Urothelium cell line (cell line): ENCODE results near the gene GABRQ.
"Not testable (repeated sequence)": the region's sequence is repeated elsewhere in the genome, so short reads cannot be mapped to it uniquely, and the experiment has no call there.

Experiments
- DNase-seq: peaks from one replicate; pipeline ENCODE4 v3.0.0; 2011; ENCODE audit warnings: low spot score, mixed read lengths
- FAIRE-seq: peaks from 2 replicates; lab custom pipeline; 2011; peaks lifted over from hg19 to GRCh38; lab: Jason Lieb, UNC

GABRQ gene

DNA sequence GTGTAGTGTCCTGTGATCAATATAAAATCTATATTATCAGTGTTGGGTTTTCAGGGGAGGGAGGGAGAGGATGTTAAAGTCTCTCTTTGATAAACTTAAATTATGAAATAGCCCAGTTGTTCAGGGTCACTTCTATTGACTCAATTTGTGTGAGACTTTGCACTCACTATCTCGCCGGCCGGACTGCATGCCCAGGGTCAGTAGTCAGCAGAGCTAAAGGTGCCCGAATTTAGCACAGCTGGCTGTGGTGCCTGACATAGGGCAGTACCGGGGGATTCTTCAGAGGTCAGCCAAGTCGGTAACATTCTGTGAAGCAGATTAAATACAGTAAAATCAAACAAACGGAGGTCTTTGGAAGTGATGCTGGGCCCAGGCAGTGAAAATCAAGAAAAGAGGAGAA is 19.2 kb downstream of the GABRQ start:
- FAIRE-seq, result no peak
- no peak for DNase-seq

DNA sequence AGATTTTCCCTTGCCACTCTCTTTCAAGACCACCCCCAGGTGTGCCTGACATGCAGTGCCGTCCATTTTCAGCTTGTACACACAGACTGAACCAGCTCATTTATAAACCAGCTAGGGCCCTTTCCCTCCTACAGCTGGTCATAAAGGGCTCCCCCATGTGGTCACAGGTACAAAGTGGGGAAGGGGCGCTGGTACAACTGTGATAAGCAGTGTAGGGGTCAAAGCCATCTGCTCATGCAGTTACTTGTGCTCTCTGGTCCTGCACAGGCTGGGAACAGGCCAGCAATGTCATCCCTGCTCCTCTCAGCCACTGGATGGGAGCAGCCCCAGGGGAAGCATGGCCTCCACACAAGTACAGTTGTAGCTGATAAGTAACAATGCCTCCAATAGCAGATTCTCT is 20.6 kb downstream of the GABRQ start:
- DNase-seq (no peak), FAIRE-seq (no peak)

- FAIRE-seq (no peak), DNase-seq (no peak)
Observed at GRCh38 chrX:152663086-152663485, 25.4 kb downstream of the GABRQ start.

DNA sequence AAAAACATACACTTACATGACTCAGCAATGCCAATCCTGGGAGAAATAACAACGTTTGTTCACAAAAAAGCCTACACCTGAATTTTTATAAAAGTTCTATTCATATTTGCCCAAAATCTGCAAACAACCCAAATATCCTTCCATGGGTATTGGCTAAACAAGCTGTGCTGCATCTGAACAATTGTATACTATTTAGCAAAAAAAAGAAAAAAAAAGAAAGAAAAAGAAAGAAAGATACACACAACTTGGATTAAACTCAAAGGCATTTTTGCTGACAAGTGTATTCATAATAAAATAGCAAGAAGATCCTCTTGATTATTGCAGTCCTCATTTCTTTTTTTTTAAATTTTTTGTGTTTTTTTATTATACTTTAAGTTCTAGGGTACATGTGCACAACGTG is 36.4 kb downstream of the GABRQ start:
- DNase-seq (no peak), FAIRE-seq (no peak)

DNA sequence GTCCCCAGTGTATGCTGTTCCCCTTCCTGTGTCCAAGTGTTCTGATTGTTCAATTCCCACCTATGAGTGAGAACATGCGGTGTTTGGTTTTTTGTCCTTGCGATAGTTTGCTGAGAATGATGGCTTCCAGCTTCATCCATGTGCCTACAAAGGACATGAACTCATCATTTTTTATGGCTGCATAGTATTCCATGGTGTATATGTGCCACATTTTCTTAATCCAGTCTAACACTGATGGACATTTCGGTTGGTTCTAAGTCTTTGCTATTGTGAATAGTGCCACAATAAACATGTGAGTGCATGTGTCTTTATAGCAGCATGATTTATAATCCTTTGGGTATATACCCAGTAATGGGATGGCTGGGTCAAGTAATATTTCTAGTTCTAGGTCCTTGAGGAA is 37.0 kb downstream of the GABRQ start:
- FAIRE-seq, DNase-seq: not testable (repeated sequence)

DNA sequence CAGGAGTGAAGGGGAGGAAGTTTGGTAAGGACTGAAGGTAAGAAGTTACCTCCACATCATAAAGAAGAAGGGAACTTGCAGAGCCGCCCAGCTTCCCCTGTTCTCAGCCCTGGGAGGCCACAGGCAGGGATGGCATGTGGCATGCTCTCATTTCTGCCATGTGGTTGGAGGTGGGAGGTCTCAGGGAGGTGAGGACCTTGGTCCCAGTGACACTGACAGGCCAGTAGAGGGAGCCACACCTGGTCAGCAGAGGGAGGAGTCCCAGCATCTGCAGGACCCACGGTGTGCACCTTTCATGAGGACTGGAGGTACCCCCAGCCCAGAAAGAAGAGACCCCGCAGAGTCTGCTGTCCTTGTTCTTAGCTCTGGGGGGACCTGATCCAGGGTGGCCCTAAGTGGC is 43.3 kb downstream of the GABRQ start:
- FAIRE-seq, DNase-seq: not testable (repeated sequence)

- DNase-seq, FAIRE-seq: not testable (repeated sequence)
Observed at GRCh38 chrX:152697952-152698931, 60.5 kb downstream of the GABRQ start, which contains the start of gene MAGEA3. Gene MAGEA3 (plus strand): TSS chrX:152698794. CDS start chrX:152700833, 2,039 bp downstream.

- FAIRE-seq, DNase-seq: not testable (repeated sequence)
Observed at GRCh38 chrX:152700390-152700789, 62.7 kb downstream of the GABRQ start.

DNA sequence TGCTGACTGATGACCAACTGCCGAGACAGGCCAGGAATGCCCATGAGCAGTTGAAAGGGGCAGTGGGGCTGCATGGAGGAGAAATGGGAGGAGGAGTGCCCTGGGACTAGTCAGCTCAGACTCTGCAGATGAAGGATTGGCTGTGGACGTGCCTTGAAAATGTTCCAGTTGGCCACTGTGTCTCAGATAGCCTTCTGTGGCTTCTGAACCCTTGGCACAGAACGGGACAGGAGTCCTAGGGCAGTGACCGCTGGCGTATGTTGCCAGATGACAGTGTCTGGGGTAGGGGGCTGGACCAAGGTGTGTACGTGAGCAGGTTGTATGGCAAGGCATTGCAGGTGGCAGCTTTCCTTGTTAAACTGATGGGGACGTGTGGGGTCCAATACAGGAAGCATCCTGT is 68.8 kb downstream of the GABRQ start:
- not testable (repeated sequence) for DNase-seq, FAIRE-seq
